H9 (cell line): Measurements from ENCODE around the gene GABARAPL2. TPM values are rescaled to one million over a fixed set of nuclear protein-coding genes. Genes with fewer than 3 reads are reported as not detected.

Experiments used
- DNase-seq: peaks from one replicate; pipeline ENCODE4 v3.0.0-alpha.2; 2017
- H2AFZ ChIP-seq: one replicate; pipeline ENCODE4 v1.6.1; 2013; ENCODE audit warnings: mild to moderate bottlenecking, low read length, control low read depth, moderate library complexity
- H2AK5ac ChIP-seq: 2 replicates; pipeline ENCODE4 v1.6.1; 2013; ENCODE audit warnings: low read length, control low read depth, mixed read lengths; ENCODE audit not compliant: insufficient read length
- H2BK120ac ChIP-seq: one replicate; pipeline ENCODE4 v1.6.1; 2013; ENCODE audit warnings: low read depth, mild to moderate bottlenecking, low read length, control low read depth, inconsistent platforms; ENCODE audit not compliant: poor library complexity, severe bottlenecking
- H2BK12ac ChIP-seq: 2 replicates; pipeline ENCODE4 v1.6.1; 2013; ENCODE audit warnings: low read length, control low read depth, mixed read lengths, low read depth; ENCODE audit not compliant: insufficient read length
- H2BK15ac ChIP-seq: 2 replicates; pipeline ENCODE4 v1.6.1; 2013; ENCODE audit warnings: low read depth, low read length, control low read depth
- H2BK20ac ChIP-seq: one replicate; pipeline ENCODE4 v1.6.1; 2013; ENCODE audit warnings: low read depth, mild to moderate bottlenecking, low read length, control low read depth, inconsistent platforms; ENCODE audit not compliant: poor library complexity, severe bottlenecking
- H2BK5ac ChIP-seq: 2 replicates; pipeline ENCODE4 v1.6.1; 2013; ENCODE audit warnings: low read length, control low read depth, mixed read lengths; ENCODE audit not compliant: insufficient read length
- H3K14ac ChIP-seq: 2 replicates; pipeline ENCODE4 v1.6.1; 2013; ENCODE audit warnings: low read length, control low read depth; ENCODE audit not compliant: insufficient read depth
- H3K18ac ChIP-seq: 2 replicates; pipeline ENCODE4 v1.6.1; 2013; ENCODE audit warnings: low read depth, mild to moderate bottlenecking, mixed read lengths, low read length, control low read depth; ENCODE audit not compliant: insufficient read length
- H3K23ac ChIP-seq: 2 replicates; pipeline ENCODE4 v1.6.1; 2013; ENCODE audit warnings: low read length, control low read depth, mixed read lengths, low read depth; ENCODE audit not compliant: insufficient read length
- H3K23me2 ChIP-seq: 2 replicates; pipeline ENCODE4 v1.6.1; 2013; ENCODE audit warnings: low read depth, mild to moderate bottlenecking, mixed read lengths, low read length, control low read depth; ENCODE audit not compliant: insufficient read length, poor library complexity, severe bottlenecking
- H3K27ac ChIP-seq: 2 replicates; pipeline ENCODE4 v1.5.1; 2013; ENCODE audit warnings: low read length, control low read depth, mixed read lengths, low read depth; ENCODE audit not compliant: insufficient read length
- H3K27me3 ChIP-seq: 2 replicates; pipeline ENCODE4 v1.6.1; 2013; ENCODE audit warnings: low read length, control low read depth, inconsistent platforms; ENCODE audit not compliant: insufficient read depth
- H3K4ac ChIP-seq: 2 replicates; pipeline ENCODE4 v1.6.1; 2013; ENCODE audit warnings: low read depth, mild to moderate bottlenecking, control low read depth, inconsistent platforms, low read length, moderate library complexity
- H3K4me1 ChIP-seq: 2 replicates; pipeline ENCODE4 v1.6.1; 2013; ENCODE audit warnings: low read length, control low read depth, inconsistent platforms; ENCODE audit not compliant: insufficient read depth
- H3K4me2 ChIP-seq: 2 replicates; pipeline ENCODE4 v1.6.1; 2013; ENCODE audit warnings: low read length, control low read depth, mixed read lengths; ENCODE audit not compliant: insufficient read length, insufficient read depth
- H3K56ac ChIP-seq: 2 replicates; pipeline ENCODE4 v1.6.1; 2013; ENCODE audit warnings: low read depth, mild to moderate bottlenecking, mixed read lengths, low read length, control low read depth; ENCODE audit not compliant: insufficient read length
- H3K79me1 ChIP-seq: 2 replicates; pipeline ENCODE4 v1.6.1; 2013; ENCODE audit warnings: low read depth, mild to moderate bottlenecking, moderate library complexity, low read length, control low read depth, inconsistent platforms; ENCODE audit not compliant: insufficient read depth, poor library complexity, severe bottlenecking
- H3K79me2 ChIP-seq: 2 replicates; pipeline ENCODE4 v1.6.1; 2013; ENCODE audit warnings: low read length, control low read depth, inconsistent platforms; ENCODE audit not compliant: insufficient read depth
- H3K9ac ChIP-seq: 2 replicates; pipeline ENCODE4 v1.6.1; 2013; ENCODE audit warnings: low read length, control low read depth, mixed read lengths; ENCODE audit not compliant: insufficient read length; ENCODE audit errors: extremely low read depth
- H3K9me3 ChIP-seq: one replicate; pipeline ENCODE4 v1.6.1; 2013; ENCODE audit warnings: low read depth, low read length, inconsistent platforms; ENCODE audit not compliant: control insufficient read depth
- H3T11ph ChIP-seq: one replicate; pipeline ENCODE4 v1.6.1; 2013; ENCODE audit warnings: mild to moderate bottlenecking, low read length, control low read depth, inconsistent platforms
- H4K20me1 ChIP-seq: one replicate; pipeline ENCODE4 v1.6.1; 2013; ENCODE audit not compliant: control insufficient read depth, insufficient read length, insufficient read depth
- H4K5ac ChIP-seq: 2 replicates; pipeline ENCODE4 v1.6.1; 2013; ENCODE audit warnings: low read depth, mild to moderate bottlenecking, mixed read lengths, low read length, control low read depth; ENCODE audit not compliant: insufficient read length
- H4K8ac ChIP-seq: replicated peaks from 2 replicates; pipeline ENCODE4 v1.6.1; 2013; ENCODE audit warnings: low read length, control low read depth, mixed read lengths, low read depth; ENCODE audit not compliant: insufficient read length
- H4K91ac ChIP-seq: 2 replicates; pipeline ENCODE4 v1.6.1; 2013; ENCODE audit warnings: low read depth, mild to moderate bottlenecking, moderate library complexity, mixed read lengths, low read length, control low read depth; ENCODE audit not compliant: insufficient read length
- H3K27ac Mint-ChIP-seq, 3 experiments: 2 replicates in 2 of 3; 3 replicates in 1 of 3; pipeline ENCODE4 v1.8.0; 2020 to 2021; ENCODE audit warnings: mixed read lengths in 3 of 3, mild to moderate bottlenecking in 1 of 3, moderate library complexity in 1 of 3
- H3K27me3 Mint-ChIP-seq: 2 replicates; pipeline ENCODE4 v1.8.0; 2021; ENCODE audit warnings: low read depth, mild to moderate bottlenecking, moderate library complexity, mixed read lengths
- H3K36me3 Mint-ChIP-seq, 3 experiments: 2 replicates in 2 of 3; 3 replicates in 1 of 3; pipeline ENCODE4 v1.8.0; 2020 to 2021; ENCODE audit warnings: low read depth in 3 of 3, mixed read lengths in 3 of 3; ENCODE audit not compliant: insufficient read depth in 1 of 3
- H3K4me1 Mint-ChIP-seq, 2 experiments: 2 replicates each; pipeline ENCODE4 v1.8.0; 2020; ENCODE audit warnings: mixed read lengths in 2 of 2
- H3K4me3 Mint-ChIP-seq, 2 experiments: 2 replicates in 1 of 2; 3 replicates in 1 of 2; pipeline ENCODE4 v1.8.0; 2020 to 2021; ENCODE audit warnings: mild to moderate bottlenecking in 2 of 2, mixed read lengths in 2 of 2, moderate library complexity in 1 of 2
- H3K9me3 Mint-ChIP-seq, 2 experiments: 2 replicates in 1 of 2; 3 replicates in 1 of 2; pipeline ENCODE4 v1.8.0; 2020; ENCODE audit warnings: mild to moderate bottlenecking in 2 of 2, mixed read lengths in 2 of 2, moderate library complexity in 1 of 2
- WGBS: extraction: QIAGEN DNeasy Blood & Tissue Kit; methylation state at CpG from one replicate; pipeline ENCODE4 v1.1.7; 2013; ENCODE audit warnings: missing lambda C conversion rate, low lambda C conversion rate, mixed read lengths; ENCODE audit not compliant: insufficient read length; ENCODE audit errors: extremely low coverage; 5-methylcytosine and 5-hydroxymethylcytosine counted together
- total RNA-seq: library from RNA; stranded (reverse); gene quantifications from 2 replicates; pipeline ENCODE4 v1.2.1, GENCODE V29; 2021
- TF ChIP-seq, protein P1 (sequence below): fragments of 200-600 bp; sonication (generic); conservative IDR thresholded peaks from 3 replicates; pipeline ENCODE4 v1.8.0; 2021; ENCODE audit warnings: antibody characterized with exemption, mild to moderate bottlenecking

Gene GABARAPL2
- total RNA-seq, 1 experiment from 2014 or later = 62.6 TPM

GRCh38 chr16:75532791-75533190, 33.4 kb upstream of the GABARAPL2 start:
- Histone ChIP-seq H3K9ac (no peak overlapping the region), H2BK15ac (no peak overlapping the region), H2BK12ac (no peak overlapping the region), H2BK20ac (no peak overlapping the region), H4K5ac (no peak overlapping the region), H2BK5ac (no peak overlapping the region), H2AK5ac (no peak overlapping the region), H2AFZ (no peak overlapping the region), H3K4ac (no peak overlapping the region), H3K79me2 (no peaks in the 10 kb centered on the region), H3K18ac (no peak overlapping the region), H4K91ac (no peak overlapping the region), H3K23ac (no peak overlapping the region), H4K20me1 (no peaks in the 10 kb centered on the region), H3K23me2 (no peaks in the 10 kb centered on the region), H3K79me1 (no peaks in the 10 kb centered on the region), H3K9me3 (no peaks in the 10 kb centered on the region), H3K27me3 (no peaks in the 10 kb centered on the region), H4K8ac (no peak overlapping the region), H2BK120ac (no peak overlapping the region), H3K14ac (no peak overlapping the region), H3T11ph (no peak overlapping the region), H3K56ac (no peak overlapping the region), H3K27ac (no peak overlapping the region), H3K4me2 (no peak overlapping the region), H3K4me1 (no peaks in the 10 kb centered on the region)
- no peaks in the 10 kb centered on the region; the same call in 1 of the 2 replicates for H3K27me3 Mint-ChIP-seq
- peaks cover 0 to 3% (median 0%) of the 10 kb centered on the region in 3 experiments; a peak in 1 of 7 replicates for H3K36me3 Mint-ChIP-seq
- H3K9me3 Mint-ChIP-seq = no peaks in the 10 kb centered on the region
- no peak for DNase-seq
- H3K27ac Mint-ChIP-seq = no peak overlapping the region; a peak in 1 of 7 replicates
- H3K4me1 Mint-ChIP-seq = peaks cover 12 to 14% of the 10 kb centered on the region in 2 experiments
- no CpG with 5 or more reads among the region's 2 CpGs for WGBS
- TF ChIP-seq, protein P1, sequence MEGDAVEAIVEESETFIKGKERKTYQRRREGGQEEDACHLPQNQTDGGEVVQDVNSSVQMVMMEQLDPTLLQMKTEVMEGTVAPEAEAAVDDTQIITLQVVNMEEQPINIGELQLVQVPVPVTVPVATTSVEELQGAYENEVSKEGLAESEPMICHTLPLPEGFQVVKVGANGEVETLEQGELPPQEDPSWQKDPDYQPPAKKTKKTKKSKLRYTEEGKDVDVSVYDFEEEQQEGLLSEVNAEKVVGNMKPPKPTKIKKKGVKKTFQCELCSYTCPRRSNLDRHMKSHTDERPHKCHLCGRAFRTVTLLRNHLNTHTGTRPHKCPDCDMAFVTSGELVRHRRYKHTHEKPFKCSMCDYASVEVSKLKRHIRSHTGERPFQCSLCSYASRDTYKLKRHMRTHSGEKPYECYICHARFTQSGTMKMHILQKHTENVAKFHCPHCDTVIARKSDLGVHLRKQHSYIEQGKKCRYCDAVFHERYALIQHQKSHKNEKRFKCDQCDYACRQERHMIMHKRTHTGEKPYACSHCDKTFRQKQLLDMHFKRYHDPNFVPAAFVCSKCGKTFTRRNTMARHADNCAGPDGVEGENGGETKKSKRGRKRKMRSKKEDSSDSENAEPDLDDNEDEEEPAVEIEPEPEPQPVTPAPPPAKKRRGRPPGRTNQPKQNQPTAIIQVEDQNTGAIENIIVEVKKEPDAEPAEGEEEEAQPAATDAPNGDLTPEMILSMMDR = no peak
- H3K4me3 Mint-ChIP-seq = no peak overlapping the region
